LHCN-M2 (cell line): ENCODE data around the gene ITGB5. TPM values are rescaled to one million over a fixed set of nuclear protein-coding genes. Genes with fewer than 3 reads are reported as not detected.
A peak's percentile ranks its signal among the peaks of the same experiment; 100 is the strongest.

Experiments used
- DNase-seq: peaks from one replicate; pipeline ENCODE4 v3.0.0-alpha.2; 2012; ENCODE audit warnings: low read depth
- total RNA-seq: library from RNA; depleted of rRNA; stranded (reverse); fragments of >200 nt; gene quantifications from 2 replicates; pipeline ENCODE4 v1.2.3, GENCODE V29; 2014

Gene ITGB5
- total RNA-seq, 1 experiment from 2014 or later = 173 TPM

- DNase-seq = no peak
Measured at GRCh38 chr3:124815781-124816180, 71.4 kb downstream of the ITGB5 start.

DNA sequence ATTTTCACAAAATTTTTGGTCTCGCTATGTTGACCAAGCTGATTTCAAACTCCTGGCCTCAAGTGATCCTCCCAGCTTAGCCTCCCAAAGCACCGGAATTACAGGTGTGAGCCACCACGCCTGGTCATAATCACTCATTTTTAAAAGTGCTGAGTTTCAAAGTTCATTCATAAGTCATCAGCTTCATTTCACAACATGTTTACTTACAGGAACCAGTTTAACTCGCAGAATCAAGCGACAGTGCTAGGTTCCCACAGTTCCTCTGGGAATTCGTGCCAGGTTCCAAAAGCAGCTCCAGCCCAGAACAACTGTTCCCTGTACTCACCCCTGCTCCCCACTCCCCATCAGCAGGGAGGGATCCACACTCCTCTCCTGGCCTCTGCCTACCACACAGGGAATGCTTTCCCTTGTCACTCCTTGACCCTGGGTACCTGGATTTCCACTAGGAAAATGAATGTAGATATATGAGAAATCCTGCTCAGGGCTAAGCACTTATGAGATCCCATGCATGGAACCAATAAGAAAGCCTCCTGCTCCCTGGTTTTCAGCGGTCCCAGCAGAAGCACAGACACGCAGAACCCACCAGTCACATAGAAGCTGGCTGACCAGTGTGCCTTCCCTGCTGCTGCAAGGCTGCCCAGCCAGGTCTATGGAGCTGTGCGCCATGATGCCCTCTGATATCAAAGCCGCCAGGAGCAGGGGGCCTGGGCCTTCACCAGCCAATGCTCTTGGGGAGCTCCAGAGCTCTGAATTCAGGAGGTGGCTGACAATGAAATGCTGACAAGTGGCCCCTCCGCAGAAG is 72.3 kb downstream of the ITGB5 start:
- peak; percentile 45 for DNase-seq

DNA sequence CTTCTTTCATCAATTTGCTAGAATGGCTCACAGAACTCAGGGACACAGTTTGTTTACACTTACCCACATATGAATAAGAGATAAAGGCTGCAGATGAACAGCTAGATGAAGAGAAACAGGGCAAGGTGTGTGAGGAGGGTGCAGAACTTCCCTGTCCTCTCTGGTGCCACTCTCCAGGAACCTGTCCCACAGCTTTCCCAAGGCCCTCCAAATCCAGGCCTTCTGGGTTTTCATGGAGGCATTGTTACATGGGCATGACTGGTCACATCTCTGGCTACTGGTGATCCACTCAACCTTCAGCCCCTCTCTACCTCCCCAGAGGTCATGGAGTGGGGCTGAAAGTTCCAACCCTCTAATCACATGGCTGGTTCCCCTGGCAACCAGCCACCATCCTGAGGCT is 73.6 kb downstream of the ITGB5 start:
- no peak for DNase-seq

- DNase-seq = peak; percentile 99
Measured at GRCh38 chr3:124812291-124813265, 74.6 kb downstream of the ITGB5 start.

- DNase-seq = peak; percentile 84
Measured at GRCh38 chr3:124811436-124811835, 75.7 kb downstream of the ITGB5 start.

DNA sequence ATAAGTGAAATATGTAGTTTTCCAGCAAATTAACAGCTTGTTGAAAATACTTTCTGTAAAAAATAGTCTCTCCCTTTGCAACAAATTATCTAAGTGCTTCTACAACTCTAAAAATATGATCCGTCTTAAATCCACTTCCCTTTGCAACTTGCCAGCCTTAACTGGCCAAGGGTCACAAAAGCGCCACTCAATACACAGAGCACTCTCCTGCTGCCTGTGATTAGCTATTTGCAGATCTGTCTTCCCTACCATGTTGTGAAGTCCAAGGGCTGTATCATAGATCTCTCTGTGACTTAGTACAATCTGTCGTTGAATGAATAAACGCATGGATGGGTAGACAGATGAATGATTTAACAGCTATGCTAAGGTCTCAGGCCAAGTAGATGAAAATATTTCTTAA is 76.2 kb downstream of the ITGB5 start:
- no peak for DNase-seq

GRCh38 chr3:124809039-124809438 is 78.1 kb downstream of the ITGB5 start:
- no peak for DNase-seq

DNA sequence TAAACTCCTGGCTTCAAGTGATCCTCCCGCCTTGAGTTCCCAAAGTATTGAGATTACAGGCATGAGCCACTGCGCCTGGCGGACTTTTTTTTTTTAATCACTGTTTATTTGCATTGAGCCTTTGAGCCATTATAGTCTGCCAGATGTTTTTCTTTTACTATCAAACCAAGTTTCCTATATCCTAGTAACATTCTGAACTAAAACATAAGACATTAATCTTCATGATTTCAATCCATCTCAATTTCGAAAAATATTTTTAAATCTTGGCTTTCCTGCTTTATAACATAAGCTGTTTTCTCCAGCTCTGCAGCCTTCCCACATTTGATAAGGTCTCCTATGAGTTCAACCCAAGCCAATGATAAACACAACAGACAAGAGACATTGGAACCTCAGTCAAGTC is 81.5 kb downstream of the ITGB5 start:
- no peak for DNase-seq

GRCh38 chr3:124804875-124805274 is 82.3 kb downstream of the ITGB5 start:
- no peak for DNase-seq

DNA sequence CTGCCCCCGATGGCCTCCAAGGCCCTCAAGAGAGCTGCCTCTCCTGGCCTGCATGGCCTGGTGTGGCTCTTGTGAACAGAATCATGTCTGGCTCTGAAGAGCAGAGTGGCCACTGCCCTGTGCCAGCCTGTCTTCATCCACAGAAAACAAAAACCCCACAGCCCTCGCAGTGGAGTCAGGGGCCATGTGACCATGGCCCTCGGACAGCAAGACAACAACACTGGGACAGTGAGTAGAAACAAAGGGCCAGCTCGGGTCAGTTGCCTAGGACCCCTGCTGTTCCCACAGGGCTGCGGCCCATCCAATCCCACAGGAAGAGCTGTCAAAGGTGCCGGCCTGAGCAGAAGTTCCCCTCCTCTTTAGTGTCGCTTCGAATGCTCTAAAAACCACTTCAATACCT is 84.5 kb downstream of the ITGB5 start:
- DNase-seq = no peak

DNA sequence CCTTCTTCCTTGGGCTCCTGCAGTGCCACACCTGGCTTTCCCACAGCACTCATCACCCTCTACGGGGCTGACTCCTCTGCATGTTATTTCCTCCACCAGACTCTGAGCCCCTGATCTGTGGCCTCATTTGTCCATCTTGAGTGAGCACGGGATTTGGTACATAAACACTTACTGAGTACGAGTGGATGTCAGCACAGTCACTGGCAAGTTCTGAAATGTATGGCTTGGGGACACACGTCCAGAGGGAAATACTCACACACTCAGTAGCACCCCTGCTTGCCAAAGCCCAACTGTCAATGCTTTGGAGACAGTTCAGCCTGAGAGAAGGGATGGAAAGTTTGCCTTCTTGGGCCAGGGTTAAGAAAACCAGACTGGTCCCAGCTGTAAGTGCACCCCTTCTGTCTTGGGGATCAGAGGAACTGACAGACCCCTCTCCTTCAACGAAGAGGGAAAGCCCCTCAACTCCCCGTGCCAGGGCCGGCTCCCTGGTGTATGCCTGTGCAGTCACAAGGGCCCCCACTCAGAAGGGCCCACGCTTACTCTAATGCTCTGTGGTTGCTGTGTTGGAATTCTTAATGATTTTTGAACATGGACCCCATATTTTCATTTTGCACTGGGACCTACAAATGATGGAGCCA is 85.0 kb downstream of the ITGB5 start:
- no peak for DNase-seq

GRCh38 chr3:124800511-124801258 is 86.5 kb downstream of the ITGB5 start:
- peak; percentile 65 for DNase-seq

DNA sequence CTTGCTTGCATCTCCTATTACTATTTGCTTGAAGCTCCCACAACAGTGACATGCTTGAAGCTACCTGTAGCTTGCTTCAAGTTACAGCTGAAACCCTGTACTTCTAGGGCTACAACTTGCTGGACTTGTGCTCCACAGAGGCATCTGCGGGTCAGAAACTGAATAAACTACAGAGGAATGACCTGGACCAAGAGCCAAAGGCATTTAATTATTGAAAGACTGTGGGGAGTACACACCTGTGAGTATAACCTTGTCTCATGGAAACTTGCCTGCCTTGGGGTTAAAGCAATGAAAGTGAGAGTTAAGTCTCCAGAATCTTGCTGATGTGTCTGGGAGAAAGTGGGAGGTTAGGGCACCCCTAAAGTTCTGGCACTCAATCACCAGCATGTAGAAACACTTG is 87.1 kb downstream of the ITGB5 start:
- DNase-seq = no peak

DNA sequence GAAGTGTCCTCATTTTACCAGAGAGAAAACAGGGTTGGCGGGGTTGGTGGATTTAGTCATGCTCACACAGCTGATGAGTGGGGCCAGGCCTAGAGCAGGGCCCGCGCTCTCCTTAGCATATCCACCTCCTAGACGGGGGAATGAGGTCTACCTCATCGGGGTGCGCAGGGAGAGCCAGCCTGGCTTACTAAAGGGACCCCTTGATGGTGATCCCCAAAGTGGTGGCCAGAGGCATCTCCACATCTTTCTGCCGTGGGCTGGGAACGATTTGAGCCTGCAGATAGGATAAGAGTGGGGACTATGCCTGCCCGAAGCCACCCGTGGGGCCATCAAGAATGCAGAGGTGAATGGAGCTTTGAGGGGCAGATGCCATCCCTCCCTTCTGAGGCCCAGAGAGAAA is 87.5 kb downstream of the ITGB5 start:
- DNase-seq = no peak

DNA sequence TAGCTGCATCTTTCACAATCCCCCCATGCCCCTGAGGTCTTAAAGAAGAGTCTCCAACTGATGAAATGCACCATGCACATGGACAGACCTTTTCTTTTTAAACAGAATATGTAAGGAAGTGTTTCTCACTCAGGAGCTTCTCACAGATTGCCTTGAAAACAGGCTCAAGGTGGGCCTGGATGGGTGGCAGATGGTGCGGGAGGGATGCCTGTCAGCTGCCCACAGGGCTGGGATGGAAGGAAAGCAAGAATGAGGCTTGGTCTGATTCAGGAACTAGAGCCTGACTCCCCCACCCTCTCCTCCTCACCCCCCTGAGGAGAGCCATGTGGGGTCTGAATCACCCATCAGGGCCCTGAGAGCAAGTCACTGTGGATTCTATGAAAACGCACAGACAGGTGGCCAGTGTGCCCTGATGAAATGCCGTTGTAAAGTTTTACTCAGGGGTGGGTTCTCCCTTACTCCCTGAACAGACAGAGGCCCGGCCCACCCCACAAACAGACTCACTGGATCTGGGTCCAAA is 89.7 kb downstream of the ITGB5 start:
- no peak for DNase-seq

DNA sequence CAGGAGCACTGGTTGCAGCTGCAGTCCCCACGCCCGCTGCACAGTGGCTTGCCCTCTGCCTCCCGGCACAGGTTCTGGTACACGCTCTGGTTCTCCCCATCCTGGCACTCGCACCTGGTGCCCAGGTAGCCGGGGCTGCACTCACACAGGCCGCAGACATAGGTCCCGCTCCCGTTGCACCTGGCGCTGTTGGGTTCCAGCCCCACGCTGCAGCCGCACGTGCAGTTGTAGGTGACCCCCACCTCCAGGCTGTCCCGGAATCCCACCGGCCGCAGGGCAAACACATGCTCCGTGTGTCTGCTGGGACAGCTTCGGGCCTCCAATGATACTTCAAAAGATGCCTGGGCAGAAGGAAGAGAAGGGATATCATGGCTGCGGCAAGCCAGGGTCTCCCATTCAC is 90.7 kb downstream of the ITGB5 start:
- DNase-seq = no peak

GRCh38 chr3:124793054-124793739 is 94.0 kb downstream of the ITGB5 start:
- peak; percentile 82 for DNase-seq

- DNase-seq = peak; percentile 93
Measured at GRCh38 chr3:124792341-124793040, 94.7 kb downstream of the ITGB5 start.

DNA sequence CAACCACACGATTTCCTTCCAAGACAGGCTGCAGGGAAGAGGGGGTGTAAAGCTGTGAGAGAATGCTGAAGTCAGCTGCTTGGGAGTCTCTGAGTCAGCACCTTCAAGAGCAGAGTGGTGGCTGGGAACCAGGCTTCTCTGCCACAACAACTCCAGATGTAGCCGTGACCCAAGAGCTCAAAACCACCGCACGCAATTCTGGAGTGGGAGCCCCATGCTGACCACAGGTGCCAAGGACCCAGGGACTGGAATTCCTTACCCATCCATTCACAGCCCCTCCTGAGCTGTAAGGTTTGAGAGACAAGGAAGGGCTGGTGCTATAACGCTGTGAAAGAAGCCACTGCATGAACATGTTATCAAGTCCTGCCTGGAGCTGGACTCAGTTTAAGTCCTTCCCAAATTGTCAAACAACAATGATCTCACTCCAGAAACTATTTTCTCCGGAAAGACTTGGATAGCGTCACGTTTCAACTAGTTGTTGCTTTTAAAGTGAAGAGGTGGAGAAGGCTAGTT is 95.5 kb downstream of the ITGB5 start:
- DNase-seq = peak; percentile 98

- peak; percentile 64 for DNase-seq
Measured at GRCh38 chr3:124791142-124791541, 96.0 kb downstream of the ITGB5 start.
